C4-2B (cell line): Measurements from ENCODE around the gene PDCD1LG2.

Experiments used
- H3K27ac ChIP-seq: fragments of 450-650 bp; 2 replicates; pipeline ENCODE4 v1.5.1; 2017
- CTCF ChIP-seq: fragments of 450-650 bp; conservative IDR thresholded peaks from 2 replicates; pipeline ENCODE4 v1.5.1; 2017; ENCODE audit warnings: mild to moderate bottlenecking
- ZFX ChIP-seq: fragments of 450-650 bp; IDR thresholded peaks from 2 replicates; pipeline ENCODE4 v1.6.1; 2017

PDCD1LG2 gene

GRCh38 chr9:5586391-5586802, 76.1 kb downstream of the PDCD1LG2 start:
- no peak for TF ChIP-seq CTCF
- no peak overlapping the region for H3K27ac ChIP-seq

GRCh38 chr9:5587024-5587423, 76.7 kb downstream of the PDCD1LG2 start:
- no peak overlapping the region for H3K27ac ChIP-seq

GRCh38 chr9:5592231-5592630, 81.9 kb downstream of the PDCD1LG2 start:
- H3K27ac ChIP-seq, result no peak overlapping the region
- TF ChIP-seq ZFX, result no peak

More at GRCh38 chr9:5587024-5587423, 76.7 kb downstream of the PDCD1LG2 start:
- TF ChIP-seq CTCF, result no peak
- TF ChIP-seq ZFX, result no peak

- TF ChIP-seq CTCF, result no peak
- TF ChIP-seq ZFX, result no peak
These were observed 82.6 kb downstream of the PDCD1LG2 start for GRCh38 chr9:5592904-5593303.

GRCh38 chr9:5593904-5594303, 83.6 kb downstream of the PDCD1LG2 start:
- TF ChIP-seq CTCF (no peak), ZFX (no peak)
- no peak overlapping the region for H3K27ac ChIP-seq

More at GRCh38 chr9:5592904-5593303, 82.6 kb downstream of the PDCD1LG2 start:
- no peak overlapping the region for H3K27ac ChIP-seq

GRCh38 chr9:5596173-5596572, 85.8 kb downstream of the PDCD1LG2 start:
- H3K27ac ChIP-seq, result no peak overlapping the region
- TF ChIP-seq ZFX (no peak), CTCF (no peak)

- no peak overlapping the region for H3K27ac ChIP-seq
These were observed 98.2 kb downstream of the PDCD1LG2 start for GRCh38 chr9:5608298-5609225.

GRCh38 chr9:5609226-5609596, 98.9 kb downstream of the PDCD1LG2 start:
- H3K27ac ChIP-seq, result no peak overlapping the region
- TF ChIP-seq ZFX (no peak), CTCF (no peak)

More at GRCh38 chr9:5608298-5609225, 98.2 kb downstream of the PDCD1LG2 start:
- no peak for TF ChIP-seq ZFX
